Measurements from ENCODE around the gene GRIK1.

DNA sequence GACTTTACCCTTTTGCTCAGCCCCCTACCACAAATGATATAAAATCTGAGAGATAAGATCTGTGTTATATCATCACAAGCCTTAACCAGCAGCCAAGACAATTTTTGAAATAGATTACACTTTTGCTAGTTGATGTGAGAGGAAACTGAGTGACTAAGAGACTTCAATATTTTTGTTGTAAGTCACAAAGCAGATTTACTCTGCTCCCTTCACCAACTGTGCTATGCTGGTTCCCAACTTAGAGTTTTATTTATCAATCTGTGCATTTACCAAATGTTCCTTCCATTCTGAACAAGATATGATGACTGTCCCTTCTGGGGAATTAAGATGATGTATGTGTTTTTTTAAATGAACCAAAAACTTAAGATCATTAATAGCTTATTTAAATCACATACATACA lies 12.1 kb upstream of the GRIK1 start:
- TF ChIP-seq CTCF (IDR thresholded peaks at IDR 0.05) (no peak), POLR2A (IDR thresholded peaks at IDR 0.05) (no peak)
